NT2/D1 (cell line): ENCODE results near the gene GOLGA5.
"Not testable (repeated sequence)": the region's sequence is repeated elsewhere in the genome, so short reads cannot be mapped to it uniquely, and the experiment has no call there.

Experiments
- DNase-seq: peaks from one replicate; pipeline ENCODE4 v3.0.0-alpha.2; 2011; ENCODE audit warnings: low read depth, low spot score
- H3K27me3 ChIP-seq: 2 replicates; pipeline ENCODE4 v1.6.0; 2011; ENCODE audit warnings: mild to moderate bottlenecking; ENCODE audit not compliant: insufficient read length, insufficient read depth
- H3K36me3 ChIP-seq: 2 replicates; pipeline ENCODE4 v1.6.1; 2011; ENCODE audit warnings: mild to moderate bottlenecking, low read length, mixed read lengths; ENCODE audit not compliant: insufficient read depth, insufficient read length
- H3K4me1 ChIP-seq: 2 replicates; pipeline ENCODE4 v1.5.1; 2011; ENCODE audit not compliant: insufficient read depth, insufficient read length
- H3K4me3 ChIP-seq: 2 replicates; pipeline ENCODE4 v1.5.1; 2011; ENCODE audit warnings: low read depth; ENCODE audit not compliant: insufficient read length
- H3K9ac ChIP-seq: 2 replicates; pipeline ENCODE4 v1.6.0; 2011; ENCODE audit warnings: low read depth; ENCODE audit not compliant: insufficient read length
- H3K9me3 ChIP-seq: 2 replicates; pipeline ENCODE4 v1.5.1; 2011; ENCODE audit warnings: mild to moderate bottlenecking, low read length; ENCODE audit not compliant: insufficient read depth
- SUZ12 ChIP-seq: IDR thresholded peaks from 2 replicates; pipeline ENCODE4 v1.6.1; 2011; ENCODE audit not compliant: insufficient read length, insufficient read depth; ENCODE audit errors: extremely low read depth
- YY1 ChIP-seq: IDR thresholded peaks from 2 replicates; pipeline ENCODE4 v1.6.1; 2011; ENCODE audit not compliant: insufficient read length, insufficient read depth
- ZNF274 ChIP-seq: IDR thresholded peaks from 2 replicates; pipeline ENCODE4 v1.6.1; 2011; ENCODE audit warnings: mild to moderate bottlenecking, low read depth, low read length

Gene GOLGA5

GRCh38 chr14:92768795-92769194, 25.3 kb upstream of the GOLGA5 start:
- Histone ChIP-seq H3K9ac (no peak overlapping the region), H3K9me3 (no peaks in the 10 kb centered on the region), H3K36me3 (no peaks in the 10 kb centered on the region), H3K4me1 (no peaks in the 10 kb centered on the region), H3K27me3 (no peaks in the 10 kb centered on the region), H3K4me3 (no peak overlapping the region)
- TF ChIP-seq YY1 = no peak
- no peak for TF ChIP-seq SUZ12
- no peak for TF ChIP-seq ZNF274
- DNase-seq = no peak

- no peaks in the 10 kb centered on the region for H3K9me3 ChIP-seq
- no peak overlapping the region for H3K9ac ChIP-seq
- H3K27me3 ChIP-seq = no peaks in the 10 kb centered on the region
- no peak overlapping the region for H3K4me3 ChIP-seq
- H3K36me3 ChIP-seq = no peaks in the 10 kb centered on the region
- TF ChIP-seq YY1 (no peak), ZNF274 (no peak), SUZ12 (no peak)
- no peak for DNase-seq
- H3K4me1 ChIP-seq = no peaks in the 10 kb centered on the region
These were observed 23.6 kb upstream of the GOLGA5 start for GRCh38 chr14:92770484-92770883.

GRCh38 chr14:92774572-92774971, 19.5 kb upstream of the GOLGA5 start:
- no peaks in the 10 kb centered on the region for H3K36me3 ChIP-seq
- no peak for TF ChIP-seq ZNF274
- no peak for TF ChIP-seq SUZ12
- no peak for TF ChIP-seq YY1
- DNase-seq = no peak

GRCh38 chr14:92775292-92775691, 18.8 kb upstream of the GOLGA5 start:
- not testable (repeated sequence) for H3K9ac ChIP-seq, H3K9me3 ChIP-seq, H3K4me3 ChIP-seq, H3K4me1 ChIP-seq, H3K27me3 ChIP-seq, H3K36me3 ChIP-seq, DNase-seq

More at GRCh38 chr14:92774572-92774971, 19.5 kb upstream of the GOLGA5 start:
- Histone ChIP-seq H3K4me1 (no peaks in the 10 kb centered on the region), H3K9me3 (no peaks in the 10 kb centered on the region), H3K27me3 (no peaks in the 10 kb centered on the region), H3K9ac (no peak overlapping the region), H3K4me3 (no peak overlapping the region)

- H3K36me3 ChIP-seq, DNase-seq, H3K9ac ChIP-seq, H3K4me3 ChIP-seq, H3K9me3 ChIP-seq, H3K4me1 ChIP-seq, H3K27me3 ChIP-seq: not testable (repeated sequence)
These were observed 15.1 kb upstream of the GOLGA5 start for GRCh38 chr14:92778868-92779565.

- no peak for DNase-seq
- Histone ChIP-seq H3K4me3 (no peak overlapping the region), H3K27me3 (no peaks in the 10 kb centered on the region), H3K9ac (no peak overlapping the region), H3K36me3 (no peaks in the 10 kb centered on the region), H3K9me3 (no peaks in the 10 kb centered on the region), H3K4me1 (no peaks in the 10 kb centered on the region)
- TF ChIP-seq YY1 (no peak), ZNF274 (no peak), SUZ12 (no peak)
These were observed 13.5 kb upstream of the GOLGA5 start for GRCh38 chr14:92780444-92781232.

- Histone ChIP-seq H3K4me1 (no peaks in the 10 kb centered on the region), H3K4me3 (no peak overlapping the region), H3K9ac (no peak overlapping the region), H3K9me3 (0 out of 2 replicates have a peak, but pooled peaks cover 2% of the 10 kb centered on the region), H3K36me3 (no peaks in the 10 kb centered on the region), H3K27me3 (no peaks in the 10 kb centered on the region)
- TF ChIP-seq YY1 (no peak), ZNF274 (no peak), SUZ12 (no peak)
- no peak for DNase-seq
These were observed 12.8 kb upstream of the GOLGA5 start for GRCh38 chr14:92781350-92781749.

- TF ChIP-seq ZNF274 (no peak), YY1 (no peak), SUZ12 (no peak)
- no peaks in the 10 kb centered on the region for H3K27me3 ChIP-seq
- H3K4me1 ChIP-seq = no peaks in the 10 kb centered on the region
- no peak for DNase-seq
- H3K36me3 ChIP-seq = no peaks in the 10 kb centered on the region
- H3K9me3 ChIP-seq = peaks cover 16% of the 10 kb centered on the region; the same call in 1 of the 2 replicates
- H3K9ac ChIP-seq = no peak overlapping the region
- H3K4me3 ChIP-seq = no peak overlapping the region
These were observed 10.2 kb upstream of the GOLGA5 start for GRCh38 chr14:92783813-92784431.
